Stimulated activated effector memory CD8-positive, alpha-beta T cell treated with anti-CD3 and anti-CD28 coated beads, Interleukin-12 subunit alpha, Interleukin-12 subunit beta, amount 100 ng/mL, for 72 hours (primary cell): ENCODE data around the gene ADAMTS2.

Experiments
- ATAC-seq: fragments of 150-1000 bp; cut with Tn5 transposase; 2 replicates; pipeline ENCODE4 v1.10.0; 2021
- DNase-seq, 2 donors: peaks; one replicate each; pipeline ENCODE4 v3.0.0; 2021 to 2022; ENCODE audit warnings: low spot score in 2 of 2
- H3K27ac Mint-ChIP-seq: one replicate; pipeline ENCODE4 v1.8.0; 2022; ENCODE audit warnings: mild to moderate bottlenecking, mixed read lengths
- H3K36me3 Mint-ChIP-seq: one replicate; pipeline ENCODE4 v1.8.0; 2022; ENCODE audit warnings: mild to moderate bottlenecking, mixed read lengths
- H3K4me1 Mint-ChIP-seq: one replicate; pipeline ENCODE4 v1.8.0; 2022; ENCODE audit warnings: mixed read lengths
- H3K4me3 Mint-ChIP-seq: one replicate; pipeline ENCODE4 v1.8.0; 2022; ENCODE audit warnings: mild to moderate bottlenecking, mixed read lengths
- H3K9me3 Mint-ChIP-seq: one replicate; pipeline ENCODE4 v1.8.0; 2022; ENCODE audit warnings: mixed read lengths

ADAMTS2 gene

GRCh38 chr5:179357031-179357430 is 11.8 kb upstream of the ADAMTS2 start:
- no peaks in the 10 kb centered on the region for H3K9me3 Mint-ChIP-seq
- DNase-seq (no peak), ATAC-seq (no peak)
- H3K27ac Mint-ChIP-seq, result no peak overlapping the region
- no peaks in the 10 kb centered on the region for H3K4me1 Mint-ChIP-seq
- H3K4me3 Mint-ChIP-seq, result no peak overlapping the region
- H3K36me3 Mint-ChIP-seq, result no peaks in the 10 kb centered on the region

- Mint-ChIP-seq H3K27ac (no peak overlapping the region), H3K4me3 (no peak overlapping the region), H3K36me3 (no peaks in the 10 kb centered on the region), H3K9me3 (no peaks in the 10 kb centered on the region), H3K4me1 (no peaks in the 10 kb centered on the region)
- DNase-seq (no peak), ATAC-seq (no peak)
These were observed 11.0 kb upstream of the ADAMTS2 start for GRCh38 chr5:179355976-179356974.

GRCh38 chr5:179354305-179354882 is 9.1 kb upstream of the ADAMTS2 start:
- Mint-ChIP-seq H3K9me3 (no peaks in the 10 kb centered on the region), H3K27ac (no peak overlapping the region), H3K4me3 (no peak overlapping the region), H3K4me1 (no peaks in the 10 kb centered on the region), H3K36me3 (no peaks in the 10 kb centered on the region)
- DNase-seq (no peak), ATAC-seq (no peak)

- ATAC-seq (no peak), DNase-seq (no peak)
- H3K27ac Mint-ChIP-seq, result no peak overlapping the region
- H3K4me1 Mint-ChIP-seq, result peaks cover 9% of the 10 kb centered on the region
- H3K36me3 Mint-ChIP-seq, result no peaks in the 10 kb centered on the region
- H3K4me3 Mint-ChIP-seq, result no peak overlapping the region
- H3K9me3 Mint-ChIP-seq, result no peaks in the 10 kb centered on the region
These were observed 3.6 kb upstream of the ADAMTS2 start for GRCh38 chr5:179348843-179349242.

GRCh38 chr5:179348011-179348530 is 2.8 kb upstream of the ADAMTS2 start:
- Mint-ChIP-seq H3K36me3 (no peaks in the 10 kb centered on the region), H3K9me3 (no peaks in the 10 kb centered on the region), H3K4me1 (peaks cover 13% of the 10 kb centered on the region), H3K4me3 (no peak overlapping the region), H3K27ac (no peak overlapping the region)
- DNase-seq (no peak), ATAC-seq (no peak)

- Mint-ChIP-seq H3K4me1 (peaks cover 17% of the 10 kb centered on the region), H3K4me3 (no peak overlapping the region), H3K27ac (no peak overlapping the region), H3K9me3 (no peaks in the 10 kb centered on the region), H3K36me3 (no peaks in the 10 kb centered on the region)
- DNase-seq (no peak), ATAC-seq (no peak)
These were observed 2.3 kb upstream of the ADAMTS2 start for GRCh38 chr5:179347581-179347980.

GRCh38 chr5:179346875-179347274 is 1.6 kb upstream of the ADAMTS2 start:
- ATAC-seq (no peak), DNase-seq (no peak)
- peaks cover 17% of the 10 kb centered on the region for H3K4me1 Mint-ChIP-seq
- H3K27ac Mint-ChIP-seq, result no peak overlapping the region
- no peaks in the 10 kb centered on the region for H3K36me3 Mint-ChIP-seq
- no peaks in the 10 kb centered on the region for H3K9me3 Mint-ChIP-seq
- peak overlapping the region; percentile 26 for H3K4me3 Mint-ChIP-seq

GRCh38 chr5:179346401-179346800 is 1.1 kb upstream of the ADAMTS2 start:
- ATAC-seq (no peak), DNase-seq (no peak)
- Mint-ChIP-seq H3K27ac (no peak overlapping the region), H3K4me1 (peaks cover 17% of the 10 kb centered on the region), H3K4me3 (peak overlapping the region; percentile 26), H3K9me3 (no peaks in the 10 kb centered on the region), H3K36me3 (no peaks in the 10 kb centered on the region)

GRCh38 chr5:179345183-179345432 is 153 bp downstream of the ADAMTS2 start:
- Mint-ChIP-seq H3K4me3 (no peak overlapping the region), H3K4me1 (peaks cover 17% of the 10 kb centered on the region), H3K9me3 (no peaks in the 10 kb centered on the region), H3K36me3 (no peaks in the 10 kb centered on the region), H3K27ac (no peak overlapping the region)
- DNase-seq (no peak), ATAC-seq (no peak)

GRCh38 chr5:179344431-179345182 is 654 bp downstream of the ADAMTS2 start:
- ATAC-seq (no peak), DNase-seq (no peak)
- H3K9me3 Mint-ChIP-seq, result no peaks in the 10 kb centered on the region
- H3K4me3 Mint-ChIP-seq, result no peak overlapping the region
- peaks cover 17% of the 10 kb centered on the region for H3K4me1 Mint-ChIP-seq
- H3K36me3 Mint-ChIP-seq, result no peaks in the 10 kb centered on the region
- H3K27ac Mint-ChIP-seq, result no peak overlapping the region

GRCh38 chr5:179343719-179344430 is 1.4 kb downstream of the ADAMTS2 start:
- DNase-seq, result no peak
- ATAC-seq, result no peak
- H3K27ac Mint-ChIP-seq, result no peak overlapping the region
- no peak overlapping the region for H3K4me3 Mint-ChIP-seq
- peaks cover 17% of the 10 kb centered on the region for H3K4me1 Mint-ChIP-seq
- no peaks in the 10 kb centered on the region for H3K9me3 Mint-ChIP-seq
- H3K36me3 Mint-ChIP-seq, result no peaks in the 10 kb centered on the region

- Mint-ChIP-seq H3K4me3 (no peak overlapping the region), H3K36me3 (no peaks in the 10 kb centered on the region), H3K9me3 (no peaks in the 10 kb centered on the region), H3K4me1 (peaks cover 17% of the 10 kb centered on the region), H3K27ac (no peak overlapping the region)
- ATAC-seq, result no peak
- no peak for DNase-seq
These were observed 2.1 kb downstream of the ADAMTS2 start for GRCh38 chr5:179343021-179343718.

- no peak for DNase-seq
- Mint-ChIP-seq H3K27ac (no peak overlapping the region), H3K4me1 (peaks cover 17% of the 10 kb centered on the region), H3K36me3 (no peaks in the 10 kb centered on the region), H3K9me3 (no peaks in the 10 kb centered on the region), H3K4me3 (no peak overlapping the region)
- ATAC-seq, result no peak
These were observed 2.7 kb downstream of the ADAMTS2 start for GRCh38 chr5:179342577-179342976.

- no peak for ATAC-seq
- DNase-seq, result no peak
- H3K27ac Mint-ChIP-seq, result no peak overlapping the region
- no peaks in the 10 kb centered on the region for H3K36me3 Mint-ChIP-seq
- no peaks in the 10 kb centered on the region for H3K9me3 Mint-ChIP-seq
- H3K4me1 Mint-ChIP-seq, result peaks cover 8% of the 10 kb centered on the region
- no peak overlapping the region for H3K4me3 Mint-ChIP-seq
These were observed 4.8 kb downstream of the ADAMTS2 start for GRCh38 chr5:179340465-179340864.
